Motor neuron (in vitro differentiated cells): Measurements from ENCODE around the gene RXRA. TPM values are rescaled to one million over a fixed set of nuclear protein-coding genes. Genes with fewer than 3 reads are reported as not detected.

Experiments used
- ATAC-seq, 8 experiments: fragments of 200-7000 bp; cut with Tn5 transposase; replicated peaks in 6 of 8; 2 replicates each; pipeline ENCODE4 v1.8.0; 2021; ENCODE audit warnings: mild to moderate bottlenecking in 8 of 8, moderate library complexity in 8 of 8
- H3K27ac ChIP-seq, 2 donors: fragments of 250-450 bp; sonication (Bioruptor Pico); 2 replicates each; pipeline ENCODE4 v1.9.0; 2021; ENCODE audit warnings: antibody characterized with exemption in 2 of 2, mild to moderate bottlenecking in 2 of 2, moderate library complexity in 1 of 2
- H3K4me1 ChIP-seq, 2 donors: fragments of 250-450 bp; sonication (Bioruptor Pico); replicated peaks in 1 of 2; 2 replicates each; pipeline ENCODE4 v1.6.1; 2021; ENCODE audit warnings: antibody characterized with exemption in 2 of 2, mild to moderate bottlenecking in 2 of 2, moderate library complexity in 1 of 2
- H3K4me3 ChIP-seq, 5 donors: fragments of 250-450 bp; sonication (Bioruptor Pico); 2 replicates each; pipeline ENCODE4 v1.9.0; 2021; ENCODE audit warnings: antibody characterized with exemption in 5 of 5, mild to moderate bottlenecking in 5 of 5, moderate library complexity in 4 of 5
- WGBS, 10 experiments: fragments of 450-650 bp; shearing (Covaris generic); methylation state at CpG; one replicate each; pipeline ENCODE4 v1.0.0; 2022; 5-methylcytosine and 5-hydroxymethylcytosine counted together
- in situ Hi-C, 9 experiments: fragments of 400-800 bp; cut with MboI; loops; one replicate each; pipeline ENCODE4 v1.15.0; 2021; ENCODE audit warnings: low sequenced_read_pairs in 9 of 9, low pct_unique_long_range_greater_than_20kb in 2 of 9; ENCODE audit not compliant: unreplicated experiment in 9 of 9
- total RNA-seq, 8 experiments: library from RNA; unstranded; fragments of 300-600 nt; gene quantifications; 2 replicates each; pipeline versions ENCODE4 v1.2.3 to v1.2.4, GENCODE V29; 2022

The RXRA gene
- total RNA-seq, 8 experiments from 2014 or later: 10.2 to 20.7 (median 13.3) TPM

DNA sequence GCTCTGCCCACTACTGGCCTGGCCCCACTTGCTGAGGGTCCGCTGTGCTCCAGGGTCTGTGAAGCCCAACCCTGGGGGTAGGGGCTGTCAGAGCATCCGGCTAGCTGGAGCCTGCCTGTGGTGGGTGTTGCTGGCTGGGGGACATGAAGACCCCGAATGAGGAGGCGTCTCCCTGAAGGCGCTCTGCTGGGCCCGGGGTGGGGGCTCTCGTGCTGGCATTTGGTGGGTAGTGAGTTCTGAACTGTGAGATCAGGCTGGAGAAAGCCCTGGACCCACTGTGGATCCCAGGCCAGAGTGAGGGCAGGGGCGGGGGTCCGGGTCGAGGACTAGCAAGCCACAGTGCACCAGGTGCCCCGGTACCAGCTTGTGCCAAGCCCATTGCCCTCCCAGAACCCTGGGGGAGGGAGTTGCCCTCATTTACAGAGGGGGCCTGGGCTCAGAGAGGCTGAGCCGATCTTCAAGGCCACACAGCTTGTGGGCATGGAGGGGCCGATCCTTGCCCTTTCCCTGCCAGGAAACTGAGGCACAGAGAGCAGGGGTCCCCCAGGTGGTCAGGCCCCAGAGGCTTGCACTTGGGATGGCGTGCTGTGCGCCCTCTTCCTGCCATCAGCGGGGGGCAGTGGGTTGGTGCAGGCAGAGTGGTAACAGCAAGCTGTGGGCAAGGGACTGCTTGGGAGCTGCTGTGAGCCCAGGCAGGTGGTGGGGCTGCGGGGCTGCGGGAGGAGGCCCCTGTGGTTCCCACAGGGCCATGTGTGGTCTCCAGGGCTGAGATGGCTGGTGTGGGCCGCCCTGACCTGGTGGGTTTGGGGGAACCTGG, 15.9 kb downstream of the RXRA start:
- H3K4me1 ChIP-seq: peaks cover 30 to 46% of the 10 kb centered on the region in 2 donors
- H3K27ac ChIP-seq: no peak overlapping the region
- in situ Hi-C loops: no loop called here
- H3K4me3 ChIP-seq: no peak overlapping the region
- ATAC-seq: no peak
- WGBS, 10 experiments: 73 to 100% (median 100%) methylated on average over 1 to 5 of the region's 19 CpGs; no CpG with 5 or more reads in 5 of the 10 experiments

DNA sequence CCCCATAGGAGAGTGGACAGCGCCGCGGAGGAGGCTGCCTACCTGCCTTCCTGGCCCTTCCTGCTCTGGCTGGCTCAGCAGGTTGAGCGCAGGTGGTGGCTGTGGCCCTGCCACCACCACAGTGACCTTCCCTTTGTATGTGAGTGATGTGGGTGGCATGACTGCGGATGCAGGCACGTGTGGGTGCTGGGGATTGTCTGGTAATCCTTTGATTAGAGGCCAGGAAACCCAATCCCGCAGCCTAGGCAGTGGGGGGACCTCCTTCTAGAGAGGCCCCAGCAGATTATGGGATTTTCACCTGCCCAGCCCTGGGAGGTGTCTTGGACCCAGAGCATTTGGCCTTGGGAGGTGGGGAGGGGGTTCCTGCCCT, 16.5 kb downstream of the RXRA start:
- WGBS, 10 experiments: 70 to 89% (median 80%) methylated on average over 1 to 3 of the region's 7 CpGs; no CpG with 5 or more reads in 7 of the 10 experiments
- ATAC-seq: no peak

DNA sequence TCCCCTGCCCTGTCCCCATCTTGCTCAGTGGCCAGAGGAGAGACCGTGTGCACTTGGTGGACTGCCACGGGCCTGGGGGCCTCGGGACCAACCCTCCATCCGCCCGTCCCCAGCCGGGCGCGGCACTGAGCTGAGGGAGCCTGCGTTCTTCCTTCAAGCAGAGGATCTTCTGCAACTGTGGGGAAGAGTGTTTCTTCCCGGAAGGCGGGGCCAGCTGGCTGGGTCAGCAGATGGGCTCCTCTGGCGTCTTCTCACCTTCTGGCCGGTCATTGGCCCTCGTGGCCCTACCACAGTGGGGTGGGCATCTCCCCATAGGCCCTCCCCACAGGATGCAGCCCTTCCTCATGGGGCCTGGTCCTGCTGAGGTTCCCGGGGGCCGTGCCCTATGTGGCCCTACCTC, 17.4 kb downstream of the RXRA start:
- Histone ChIP-seq H3K4me3 (no peak overlapping the region), H3K27ac (no peak overlapping the region), H3K4me1 (peaks cover 36 to 46% of the 10 kb centered on the region in 2 donors)
- in situ Hi-C loops: no loop called here
- 50 to 80% (median 56%) methylated on average over 1 to 7 of the region's 16 CpGs; no CpG with 5 or more reads in 6 of the 10 experiments for WGBS, 10 experiments
- ATAC-seq: peak in 2 of 8 experiments; percentile 23 to 49

More for the DNA sequence above, 16.5 kb downstream of the RXRA start:
- in situ Hi-C loops: no loop called here
- no peak overlapping the region for H3K4me3 ChIP-seq
- H3K27ac ChIP-seq: no peak overlapping the region
- peaks cover 36 to 46% of the 10 kb centered on the region in 2 donors for H3K4me1 ChIP-seq

DNA sequence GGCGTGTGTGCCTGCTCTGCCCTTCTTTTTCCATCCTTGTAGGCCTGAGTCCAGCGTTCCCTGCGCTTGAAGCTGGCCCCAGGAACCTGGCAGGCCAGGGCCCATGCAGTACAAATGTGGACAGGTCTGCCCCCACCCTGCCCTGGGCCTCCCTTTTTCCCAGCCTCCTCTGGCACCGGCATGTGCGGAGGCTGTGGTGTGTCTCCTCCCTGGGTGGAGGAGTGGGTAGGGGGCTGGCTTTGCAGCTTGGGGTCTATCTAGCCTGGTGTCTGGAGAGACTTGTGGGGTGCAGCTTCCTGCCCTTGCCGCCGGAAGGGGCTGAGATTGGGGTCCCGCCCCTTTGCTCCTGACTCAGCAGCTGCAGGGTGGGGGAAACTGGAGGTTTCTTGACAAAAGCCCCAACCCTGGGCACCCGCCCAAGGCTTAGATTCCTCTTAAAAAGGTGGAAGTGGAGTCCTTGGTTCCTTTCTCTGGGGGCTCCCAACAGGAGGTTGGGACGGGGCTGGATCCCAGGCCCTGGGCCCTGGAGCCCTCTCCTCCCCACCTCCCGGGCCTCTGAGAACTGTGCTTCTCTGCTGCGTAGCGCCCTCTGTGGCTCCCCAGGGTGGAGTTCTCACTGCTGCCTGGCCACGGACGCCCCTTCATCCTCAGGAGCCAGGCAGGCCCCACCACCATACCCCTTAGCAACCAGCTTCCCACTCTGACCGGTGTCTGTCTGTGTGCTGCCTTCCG, 18.0 kb downstream of the RXRA start:
- no peak overlapping the region for H3K4me3 ChIP-seq
- peak overlapping the region in 1 of 2 donors; percentile 34 for H3K27ac ChIP-seq
- in situ Hi-C loops: no loop called here
- WGBS, 10 experiments: 80 to 100% (median 90%) methylated on average over 1 to 6 of the region's 17 CpGs; no CpG with 5 or more reads in 5 of the 10 experiments
- H3K4me1 ChIP-seq: peaks cover 36 to 47% of the 10 kb centered on the region in 2 donors
- peak in 2 of 8 experiments; percentile 16 to 24 for ATAC-seq

DNA sequence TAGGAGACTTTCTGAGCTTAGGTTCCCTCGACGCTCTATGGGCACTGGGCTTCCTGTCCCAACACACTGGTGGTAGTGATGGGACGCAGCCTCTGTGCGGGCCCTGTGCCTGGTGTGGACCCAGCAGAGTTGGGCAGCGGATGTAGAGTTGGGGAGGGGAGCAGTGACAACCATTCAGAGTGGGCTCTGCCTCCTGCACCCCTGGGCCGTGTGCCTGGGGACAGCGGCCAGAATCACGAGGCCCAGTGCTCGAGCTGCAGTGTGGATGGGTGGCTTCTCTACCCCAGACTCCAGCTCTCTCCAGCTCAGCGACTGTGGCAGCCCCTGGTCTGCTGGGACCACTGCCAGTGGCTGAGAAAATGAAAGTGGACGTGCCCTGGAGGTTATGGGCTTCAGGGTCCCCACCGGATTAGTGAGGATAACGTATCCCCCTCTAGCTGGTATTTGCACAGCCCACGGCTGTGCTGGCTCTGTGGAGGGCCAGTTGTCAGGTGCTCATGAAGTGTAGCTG, 18.6 kb downstream of the RXRA start:
- ATAC-seq: no peak
- Histone ChIP-seq H3K27ac (peak overlapping the region in 1 of 2 donors; percentile 34), H3K4me1 (peaks cover 41 to 53% of the 10 kb centered on the region in 2 donors), H3K4me3 (no peak overlapping the region)
- WGBS, 10 experiments: 60 to 100% (median 90%) methylated on average over 1 to 2 of the region's 14 CpGs; no CpG with 5 or more reads in 5 of the 10 experiments
- in situ Hi-C loops: no loop called here

DNA sequence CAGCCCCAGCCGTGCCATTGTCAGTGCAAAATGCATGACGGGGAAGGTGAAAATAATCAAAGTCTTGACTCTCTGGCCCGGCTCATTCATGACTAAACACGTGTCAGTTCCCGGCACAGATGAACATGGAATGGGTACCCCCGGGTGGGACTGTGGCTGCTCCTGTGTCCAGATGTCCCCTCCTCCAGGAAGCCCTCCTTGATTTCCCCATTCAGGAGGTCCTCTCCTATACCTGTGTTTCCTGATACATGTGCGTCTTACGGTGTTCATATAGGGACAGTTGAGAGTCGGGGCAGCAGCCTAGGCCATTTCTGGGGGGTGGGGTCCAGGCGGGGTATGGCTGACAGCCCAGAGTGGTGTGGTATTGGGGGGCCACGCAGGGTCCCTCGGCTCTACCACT, 19.5 kb downstream of the RXRA start:
- H3K4me3 ChIP-seq: no peak overlapping the region
- H3K27ac ChIP-seq: peak overlapping the region; percentile 81 to 89
- H3K4me1 ChIP-seq: peaks cover 50 to 62% of the 10 kb centered on the region in 2 donors
- in situ Hi-C loops: no loop called here
- 80 to 100% (median 100%) methylated on average over 1 to 4 of the region's 12 CpGs; no CpG with 5 or more reads in 7 of the 10 experiments for WGBS, 10 experiments
- no peak for ATAC-seq

DNA sequence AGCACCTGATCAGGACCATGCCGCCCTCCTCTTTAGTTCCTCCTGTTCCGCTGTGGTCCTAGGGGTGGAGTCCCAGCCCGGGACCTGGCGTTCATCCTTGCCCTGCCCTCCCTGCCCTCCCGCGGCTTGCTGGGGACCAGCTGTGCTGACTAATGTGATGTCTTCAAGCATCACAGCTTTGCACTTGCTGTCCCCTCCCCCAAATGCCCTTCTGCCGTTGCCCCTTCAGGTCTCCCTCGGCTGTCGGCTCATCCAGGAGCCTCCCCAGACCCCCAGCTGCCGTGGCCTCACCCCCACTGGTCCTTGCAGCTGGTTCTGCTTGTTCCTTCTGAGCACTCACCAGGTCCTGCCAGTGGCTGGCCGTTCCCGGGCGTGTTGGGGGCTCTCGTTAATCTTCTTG, 19.9 kb downstream of the RXRA start:
- no CpG with 5 or more reads among the region's 14 CpGs for WGBS, 10 experiments
- H3K4me1 ChIP-seq: peaks cover 54 to 66% of the 10 kb centered on the region in 2 donors

DNA sequence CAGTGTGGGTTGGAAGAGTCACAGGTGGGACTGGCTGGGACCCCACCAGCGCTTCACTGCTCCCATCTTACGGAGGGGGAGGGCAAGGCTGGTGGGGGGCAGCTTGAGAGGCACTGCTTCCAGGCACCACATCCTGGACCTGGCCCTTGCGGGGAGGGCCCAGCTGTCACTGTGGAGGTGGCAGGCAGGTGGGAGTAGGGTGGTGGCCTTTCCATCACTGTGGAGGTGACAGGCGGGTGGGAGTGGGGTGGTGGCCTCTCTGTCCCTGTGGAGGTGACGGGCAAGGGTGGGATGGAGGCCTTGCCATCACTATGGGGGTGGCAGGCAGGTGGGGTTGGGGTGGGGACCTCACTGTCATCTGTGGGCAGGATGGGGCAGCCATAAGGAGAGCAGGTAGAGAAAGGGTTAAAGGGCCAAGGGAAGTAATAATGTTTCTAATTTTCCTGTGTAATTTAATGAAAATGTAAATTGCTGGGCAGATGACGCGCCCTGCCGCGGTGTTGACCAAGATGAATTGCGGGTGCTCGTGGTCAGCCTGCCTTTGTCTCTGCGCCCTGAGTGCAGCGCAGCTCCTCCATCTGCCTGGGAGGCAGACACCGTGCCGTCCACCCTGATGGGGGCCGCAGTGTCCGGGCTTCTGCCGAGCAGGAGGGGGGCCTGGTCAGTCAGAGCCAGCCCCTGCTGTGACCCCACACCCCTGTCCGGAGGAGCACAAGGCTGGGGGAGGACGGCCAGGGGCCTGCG, 20.8 kb downstream of the RXRA start:
- peak overlapping the region; percentile 10 to 24 (median 16) for H3K4me3 ChIP-seq
- peaks cover 63 to 75% of the 10 kb centered on the region in 2 donors for H3K4me1 ChIP-seq
- WGBS, 10 experiments: 0 to 100% (median 10%) methylated on average over 1 to 7 of the region's 21 CpGs; no CpG with 5 or more reads in 7 of the 10 experiments
- peak in 7 of 8 experiments; percentile 9 to 76 (median 72) for ATAC-seq
- in situ Hi-C loops: no loop called here
- peak overlapping the region; percentile 81 to 89 for H3K27ac ChIP-seq

More for the DNA sequence above, 19.9 kb downstream of the RXRA start:
- peak in 6 of 8 experiments; percentile 4 to 49 (median 8) for ATAC-seq
- no peak overlapping the region for H3K4me3 ChIP-seq
- in situ Hi-C loops: no loop called here
- H3K27ac ChIP-seq: peak overlapping the region; percentile 81 to 89

DNA sequence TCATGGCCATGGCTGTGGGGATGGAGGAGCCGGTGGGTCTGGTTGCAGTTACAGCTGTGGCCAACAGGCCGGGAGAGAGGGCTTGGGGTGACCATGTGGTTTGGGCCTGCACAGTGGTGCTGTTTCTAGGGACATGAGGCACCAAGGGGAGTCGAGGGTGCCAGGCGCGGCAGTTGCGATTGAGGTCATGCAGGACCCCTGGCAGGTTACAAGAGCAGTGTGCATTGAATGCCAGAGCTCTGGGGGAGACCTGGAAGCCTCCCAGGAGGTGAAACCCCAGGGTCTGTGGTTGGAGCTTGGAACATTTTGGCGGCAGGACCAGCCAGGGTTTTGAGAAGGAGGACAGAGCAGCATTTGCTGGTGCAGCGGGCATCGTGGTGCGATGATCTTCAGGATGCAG, 21.7 kb downstream of the RXRA start:
- peak in 2 of 8 experiments; percentile 2 to 3 for ATAC-seq

DNA sequence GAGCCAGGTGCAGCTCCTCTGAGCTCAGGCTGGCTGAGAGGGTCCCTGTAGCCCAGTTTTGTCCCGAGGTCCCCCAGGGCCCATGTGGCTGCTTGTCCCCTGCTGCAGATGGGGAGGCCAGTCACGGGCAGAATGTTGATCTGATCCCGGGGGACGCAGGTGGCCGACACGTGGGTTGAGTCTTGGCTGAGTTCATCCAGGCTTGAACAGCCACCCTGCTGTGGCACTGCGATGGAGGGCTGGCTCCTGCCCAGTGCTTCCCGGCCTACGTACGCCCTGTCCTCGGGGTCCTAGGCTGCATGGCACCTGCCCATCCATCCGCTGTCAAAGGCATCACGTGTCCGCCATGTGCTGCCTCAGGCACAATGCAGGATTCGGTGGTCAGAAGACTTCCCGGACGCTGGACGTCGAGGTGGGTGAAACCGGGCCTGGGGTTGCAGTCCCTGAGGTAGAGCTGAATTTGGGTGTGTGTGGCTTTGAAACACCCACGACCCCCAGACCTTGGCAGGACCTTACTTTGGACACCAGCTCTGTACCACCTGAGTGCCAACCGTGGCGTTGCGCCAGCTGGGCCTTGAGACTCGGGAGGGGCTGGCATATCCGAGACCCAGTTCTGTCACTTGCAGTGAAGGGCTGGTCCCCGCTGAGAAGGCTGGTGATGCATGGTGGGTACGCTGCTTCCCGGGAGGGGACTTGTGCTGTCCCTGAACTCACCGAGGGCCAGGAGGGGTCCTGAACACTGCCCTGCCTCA, 22.3 kb downstream of the RXRA start:
- peak in 3 of 8 experiments; percentile 3 to 18 (median 7) for ATAC-seq
- H3K27ac ChIP-seq: peak overlapping the region; percentile 81 to 89
- no peak overlapping the region for H3K4me3 ChIP-seq
- 53 to 100% (median 93%) methylated on average over 1 to 11 of the region's 30 CpGs; no CpG with 5 or more reads in 3 of the 10 experiments for WGBS, 10 experiments
- peaks cover 68 to 78% of the 10 kb centered on the region in 2 donors for H3K4me1 ChIP-seq
- in situ Hi-C loops: no loop called here

More for the DNA sequence above, 21.7 kb downstream of the RXRA start:
- Histone ChIP-seq H3K27ac (peak overlapping the region; percentile 81 to 89), H3K4me3 (peak overlapping the region in 1 of 5 donors; percentile 19), H3K4me1 (peaks cover 68 to 78% of the 10 kb centered on the region in 2 donors)
- 85 to 97% (median 90%) methylated on average over 2 to 4 of the region's 10 CpGs; no CpG with 5 or more reads in 5 of the 10 experiments for WGBS, 10 experiments
- in situ Hi-C loops: no loop called here

DNA sequence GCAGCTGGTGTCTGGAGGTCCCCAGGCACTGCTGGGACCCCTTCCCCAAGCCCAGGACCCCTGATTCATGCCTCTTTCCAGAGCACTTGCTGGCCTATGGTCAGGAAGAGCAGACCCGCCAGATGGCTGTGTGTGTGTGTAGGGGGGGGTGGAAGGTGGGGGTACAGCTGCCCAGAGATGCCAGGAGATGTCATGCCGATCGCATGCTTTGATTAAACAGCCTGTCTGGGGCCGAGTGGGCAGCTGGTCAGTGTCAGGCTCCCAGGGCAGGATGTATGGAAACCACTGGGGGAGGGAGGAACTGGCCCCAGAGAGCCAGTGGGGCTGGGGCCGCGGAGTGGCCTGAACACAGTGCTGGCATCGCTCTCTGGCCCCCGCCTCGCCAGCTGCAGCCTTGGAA, 23.7 kb downstream of the RXRA start:
- Histone ChIP-seq H3K27ac (peak overlapping the region; percentile 24 to 40), H3K4me3 (no peak overlapping the region), H3K4me1 (peaks cover 66 to 69% of the 10 kb centered on the region in 2 donors)
- ATAC-seq: peak in 1 of 8 experiments; percentile 3
- 80 to 92% methylated on average over 2 of the region's 9 CpGs; no CpG with 5 or more reads in 8 of the 10 experiments for WGBS, 10 experiments
- in situ Hi-C loops: no loop called here
